ENCODE measurements around the gene AKR1C1.
"Not testable (repeated sequence)": the region's sequence is repeated elsewhere in the genome, so short reads cannot be mapped to it uniquely, and the experiment has no call there.

The AKR1C1 gene

DNA sequence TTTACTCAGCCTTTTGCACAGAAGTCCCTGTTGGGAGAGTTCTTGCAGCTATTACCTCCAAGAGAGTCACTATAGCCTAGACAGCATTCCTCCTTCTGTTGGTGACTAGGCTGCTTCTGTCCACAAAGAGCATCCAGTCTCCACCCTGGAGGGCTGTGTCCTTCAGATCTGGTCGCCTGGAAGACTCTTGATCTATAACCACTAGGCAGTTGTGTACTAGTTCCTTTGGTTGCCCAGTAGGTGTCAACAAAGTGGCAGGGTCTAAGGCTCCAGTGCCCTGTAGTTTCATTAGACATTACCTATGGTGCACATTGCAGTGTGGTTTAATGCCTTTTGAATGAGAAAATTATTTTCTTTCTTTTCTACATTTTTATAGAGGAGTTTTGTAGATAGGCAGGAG, 51.7 kb downstream of the AKR1C1 start:
- H4K20me1 ChIP-seq (ENCODE audit: insufficient read depth, low read length), result no peaks in the 10 kb centered on the region
- ATAC-seq (ENCODE audit: insufficient read depth, low read depth), result peak; percentile 50; the same call in 1 of the 3 replicates
- no peak overlapping the region for H3K4me3 ChIP-seq (ENCODE audit: low read depth in 1 of 2, low read length in 2 of 2)
- no peak overlapping the region for H3K27ac ChIP-seq (ENCODE audit: low read length)
- peak; percentile 4 for DNase-seq
- H3K4me2 ChIP-seq (ENCODE audit: insufficient read depth, low read length), result no peak overlapping the region
- no peaks in the 10 kb centered on the region for H3K79me2 ChIP-seq (ENCODE audit: insufficient read depth, low read length)
- H3K4me1 ChIP-seq (ENCODE audit: insufficient read depth, low read length), result no peaks in the 10 kb centered on the region
- no peaks in the 10 kb centered on the region for H3K9me3 ChIP-seq (ENCODE audit: insufficient read depth, low read length, severe bottlenecking)
- H3K27me3 ChIP-seq (ENCODE audit: insufficient read depth, low read length, poor library complexity), result no peaks in the 10 kb centered on the region
- no peak overlapping the region for H3K9ac ChIP-seq (ENCODE audit: low read depth, low read length)
- no peak for TF ChIP-seq EZH2 (IDR thresholded peaks at IDR 0.05; ENCODE audit: borderline replicate concordance, low read depth, low read length, severe bottlenecking)
- TF ChIP-seq, protein P1, sequence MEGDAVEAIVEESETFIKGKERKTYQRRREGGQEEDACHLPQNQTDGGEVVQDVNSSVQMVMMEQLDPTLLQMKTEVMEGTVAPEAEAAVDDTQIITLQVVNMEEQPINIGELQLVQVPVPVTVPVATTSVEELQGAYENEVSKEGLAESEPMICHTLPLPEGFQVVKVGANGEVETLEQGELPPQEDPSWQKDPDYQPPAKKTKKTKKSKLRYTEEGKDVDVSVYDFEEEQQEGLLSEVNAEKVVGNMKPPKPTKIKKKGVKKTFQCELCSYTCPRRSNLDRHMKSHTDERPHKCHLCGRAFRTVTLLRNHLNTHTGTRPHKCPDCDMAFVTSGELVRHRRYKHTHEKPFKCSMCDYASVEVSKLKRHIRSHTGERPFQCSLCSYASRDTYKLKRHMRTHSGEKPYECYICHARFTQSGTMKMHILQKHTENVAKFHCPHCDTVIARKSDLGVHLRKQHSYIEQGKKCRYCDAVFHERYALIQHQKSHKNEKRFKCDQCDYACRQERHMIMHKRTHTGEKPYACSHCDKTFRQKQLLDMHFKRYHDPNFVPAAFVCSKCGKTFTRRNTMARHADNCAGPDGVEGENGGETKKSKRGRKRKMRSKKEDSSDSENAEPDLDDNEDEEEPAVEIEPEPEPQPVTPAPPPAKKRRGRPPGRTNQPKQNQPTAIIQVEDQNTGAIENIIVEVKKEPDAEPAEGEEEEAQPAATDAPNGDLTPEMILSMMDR (IDR thresholded peaks at IDR 0.05; ENCODE audit: borderline replicate concordance, extremely low read depth, low read length, poor library complexity, severe bottlenecking), result peak; percentile 35
- no peak overlapping the region for H2AFZ ChIP-seq (ENCODE audit: low read depth, low read length)
- H3K36me3 ChIP-seq (ENCODE audit: insufficient read depth, low read length), result no peaks in the 10 kb centered on the region

DNA sequence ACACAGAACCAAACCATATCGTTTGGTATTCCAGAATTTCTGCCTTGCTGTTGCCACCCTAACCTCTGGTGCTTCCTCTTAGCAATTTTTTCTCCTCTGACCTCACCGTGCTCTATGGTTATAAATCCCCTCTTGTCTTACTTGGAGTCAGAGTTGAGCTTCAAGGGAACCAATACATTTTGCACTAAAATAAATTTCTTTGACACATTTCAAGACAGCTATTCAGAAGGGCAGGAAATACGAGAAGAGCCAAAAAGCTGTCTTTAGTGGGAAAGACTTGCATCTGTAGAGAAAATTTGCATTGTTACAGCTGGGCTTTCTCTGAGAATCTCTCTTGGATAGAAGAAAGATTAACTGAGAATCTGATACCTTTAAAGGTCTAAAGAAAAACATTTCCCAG, 54.9 kb downstream of the AKR1C1 start:
- Histone ChIP-seq H3K27me3 (ENCODE audit: insufficient read depth, low read length, poor library complexity) (no peaks in the 10 kb centered on the region), H3K9ac (ENCODE audit: low read depth, low read length) (no peak overlapping the region), H3K27ac (ENCODE audit: low read length) (no peak overlapping the region), H3K4me3 (ENCODE audit: low read depth in 1 of 2, low read length in 2 of 2) (no peak overlapping the region), H3K4me2 (ENCODE audit: insufficient read depth, low read length) (no peak overlapping the region), H2AFZ (ENCODE audit: low read depth, low read length) (no peak overlapping the region), H4K20me1 (ENCODE audit: insufficient read depth, low read length) (no peaks in the 10 kb centered on the region), H3K79me2 (ENCODE audit: insufficient read depth, low read length) (no peaks in the 10 kb centered on the region), H3K4me1 (ENCODE audit: insufficient read depth, low read length) (no peaks in the 10 kb centered on the region), H3K36me3 (ENCODE audit: insufficient read depth, low read length) (no peaks in the 10 kb centered on the region), H3K9me3 (ENCODE audit: insufficient read depth, low read length, severe bottlenecking) (no peaks in the 10 kb centered on the region)
- no peak for TF ChIP-seq EZH2 (IDR thresholded peaks at IDR 0.05; ENCODE audit: borderline replicate concordance, low read depth, low read length, severe bottlenecking)
- TF ChIP-seq, protein P1 (IDR thresholded peaks at IDR 0.05; ENCODE audit: borderline replicate concordance, extremely low read depth, low read length, poor library complexity, severe bottlenecking), result no peak
- DNase-seq, result no peak
- no peak for ATAC-seq (ENCODE audit: insufficient read depth, low read depth)

DNA sequence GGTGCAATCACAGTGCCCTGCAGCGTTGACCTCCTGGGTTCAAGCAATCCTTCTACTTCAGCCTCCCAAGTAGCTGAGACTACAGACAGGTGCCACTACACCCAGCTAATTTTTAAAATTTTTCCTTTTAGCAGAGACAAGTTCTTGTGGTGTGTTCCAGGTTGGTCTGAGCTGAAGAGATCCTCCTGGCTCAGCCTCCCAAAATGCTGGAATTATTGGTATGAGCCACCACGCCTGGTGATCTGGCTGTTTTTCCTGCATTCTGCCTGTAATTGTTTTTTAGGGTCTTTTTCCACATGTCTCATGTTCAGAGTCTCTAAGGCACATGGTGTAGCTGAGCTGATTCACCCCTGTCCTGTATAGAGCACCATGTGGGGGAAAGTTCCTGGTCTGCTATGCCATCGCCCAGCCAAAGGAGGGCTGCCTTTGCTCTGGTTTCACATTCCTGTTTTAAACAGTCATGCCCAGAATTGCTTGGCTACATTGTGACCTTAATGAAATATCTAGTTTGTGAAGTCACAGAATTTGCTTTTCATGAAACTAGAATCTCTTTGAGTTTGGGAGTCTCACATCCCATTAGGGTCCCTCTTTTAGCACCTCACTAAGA, 55.6 kb downstream of the AKR1C1 start:
- ATAC-seq (ENCODE audit: insufficient read depth, low read depth); H3K79me2 ChIP-seq (ENCODE audit: insufficient read depth, low read length); H3K4me3 ChIP-seq (ENCODE audit: low read depth in 1 of 2, low read length in 2 of 2); DNase-seq; H3K9ac ChIP-seq (ENCODE audit: low read depth, low read length); H3K9me3 ChIP-seq (ENCODE audit: insufficient read depth, low read length, severe bottlenecking); H3K36me3 ChIP-seq (ENCODE audit: insufficient read depth, low read length); H3K4me1 ChIP-seq (ENCODE audit: insufficient read depth, low read length); H3K27ac ChIP-seq (ENCODE audit: low read length); H3K27me3 ChIP-seq (ENCODE audit: insufficient read depth, low read length, poor library complexity); H3K4me2 ChIP-seq (ENCODE audit: insufficient read depth, low read length); H4K20me1 ChIP-seq (ENCODE audit: insufficient read depth, low read length); H2AFZ ChIP-seq (ENCODE audit: low read depth, low read length): not testable (repeated sequence)

DNA sequence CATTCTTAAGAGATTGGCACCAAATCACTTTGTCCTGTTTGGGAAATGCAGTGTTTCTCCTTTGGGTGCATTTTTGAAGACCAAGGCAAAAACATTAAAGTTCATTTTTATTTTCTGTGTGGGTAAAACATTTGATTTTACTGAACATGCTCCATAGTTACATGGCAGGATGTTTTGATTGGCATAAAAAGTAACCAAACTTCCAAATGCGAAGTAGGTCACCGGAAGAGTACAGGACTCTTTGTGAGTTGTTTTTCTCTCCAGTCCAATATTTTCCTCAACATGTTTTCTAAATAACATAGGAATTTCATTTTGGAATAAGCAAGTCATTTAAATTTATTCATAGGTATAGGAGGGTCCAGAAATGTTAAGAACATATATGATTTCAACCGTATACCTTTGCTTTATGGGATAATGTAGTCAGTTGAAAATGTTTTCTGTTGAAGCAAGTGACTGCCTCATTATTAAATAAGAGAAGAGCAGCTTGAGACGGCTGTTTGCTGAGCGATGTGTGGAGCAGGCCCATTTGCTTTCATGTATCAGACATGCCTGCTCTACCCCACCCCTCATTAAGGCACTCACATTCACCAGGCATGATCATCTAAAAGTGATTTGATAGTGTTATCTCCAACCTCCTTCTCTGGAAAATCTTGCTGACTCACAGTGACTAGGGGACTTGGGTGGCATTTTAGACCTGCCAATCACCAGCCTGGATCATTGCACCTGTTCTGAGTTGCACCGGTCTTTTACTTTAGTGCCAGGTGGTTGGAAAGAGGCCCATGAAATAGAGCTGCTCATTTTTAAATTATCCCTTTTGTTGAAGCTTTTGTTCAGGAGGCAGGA, 56.8 kb downstream of the AKR1C1 start:
- DNase-seq; H3K4me1 ChIP-seq (ENCODE audit: insufficient read depth, low read length); H3K4me2 ChIP-seq (ENCODE audit: insufficient read depth, low read length); H3K4me3 ChIP-seq (ENCODE audit: low read depth in 1 of 2, low read length in 2 of 2); H2AFZ ChIP-seq (ENCODE audit: low read depth, low read length); H3K36me3 ChIP-seq (ENCODE audit: insufficient read depth, low read length); H3K27me3 ChIP-seq (ENCODE audit: insufficient read depth, low read length, poor library complexity); ATAC-seq (ENCODE audit: insufficient read depth, low read depth); H3K27ac ChIP-seq (ENCODE audit: low read length); H3K9ac ChIP-seq (ENCODE audit: low read depth, low read length); H3K79me2 ChIP-seq (ENCODE audit: insufficient read depth, low read length); H3K9me3 ChIP-seq (ENCODE audit: insufficient read depth, low read length, severe bottlenecking); H4K20me1 ChIP-seq (ENCODE audit: insufficient read depth, low read length): not testable (repeated sequence)

DNA sequence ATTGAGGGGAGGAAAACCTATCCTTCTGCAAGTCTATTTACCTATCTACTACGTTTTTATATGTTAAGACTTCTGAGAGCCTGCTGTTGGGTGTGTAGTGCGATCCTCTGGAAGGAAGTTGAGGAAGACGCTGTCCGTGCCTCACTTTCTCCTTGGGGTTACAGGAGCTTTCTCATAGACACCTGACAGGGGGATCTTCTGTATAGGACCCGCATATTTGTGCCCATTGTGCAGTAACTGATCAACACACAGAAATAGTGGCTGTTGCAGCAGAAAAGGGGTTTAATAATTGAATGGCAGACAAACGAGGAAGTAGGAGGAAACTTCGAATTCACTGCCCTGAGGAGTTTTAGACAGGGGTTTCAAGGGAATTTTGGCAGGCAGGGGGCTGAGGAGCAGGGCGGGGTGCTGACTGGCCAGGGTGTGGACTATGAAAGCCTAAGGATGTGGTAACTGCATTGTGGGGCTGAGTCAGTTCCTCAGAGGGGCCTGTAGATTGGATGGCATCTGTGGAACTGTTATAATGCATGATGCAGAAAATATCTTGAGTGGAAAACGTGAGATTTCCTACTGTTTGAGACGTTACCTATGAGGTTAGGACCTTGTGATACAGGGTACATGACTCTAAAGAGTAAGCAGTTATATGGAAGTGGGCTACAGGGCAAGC, 58.5 kb downstream of the AKR1C1 start:
- H4K20me1 ChIP-seq (ENCODE audit: insufficient read depth, low read length); H3K36me3 ChIP-seq (ENCODE audit: insufficient read depth, low read length); H3K4me2 ChIP-seq (ENCODE audit: insufficient read depth, low read length); H3K27me3 ChIP-seq (ENCODE audit: insufficient read depth, low read length, poor library complexity); H3K79me2 ChIP-seq (ENCODE audit: insufficient read depth, low read length); H3K4me3 ChIP-seq (ENCODE audit: low read depth in 1 of 2, low read length in 2 of 2); H2AFZ ChIP-seq (ENCODE audit: low read depth, low read length); H3K9me3 ChIP-seq (ENCODE audit: insufficient read depth, low read length, severe bottlenecking); H3K4me1 ChIP-seq (ENCODE audit: insufficient read depth, low read length); H3K9ac ChIP-seq (ENCODE audit: low read depth, low read length); DNase-seq; H3K27ac ChIP-seq (ENCODE audit: low read length); ATAC-seq (ENCODE audit: insufficient read depth, low read depth): not testable (repeated sequence)

All from DND-41 (cell line).